ENCODE measurements around the gene INPP5E.

Gene INPP5E

DNA sequence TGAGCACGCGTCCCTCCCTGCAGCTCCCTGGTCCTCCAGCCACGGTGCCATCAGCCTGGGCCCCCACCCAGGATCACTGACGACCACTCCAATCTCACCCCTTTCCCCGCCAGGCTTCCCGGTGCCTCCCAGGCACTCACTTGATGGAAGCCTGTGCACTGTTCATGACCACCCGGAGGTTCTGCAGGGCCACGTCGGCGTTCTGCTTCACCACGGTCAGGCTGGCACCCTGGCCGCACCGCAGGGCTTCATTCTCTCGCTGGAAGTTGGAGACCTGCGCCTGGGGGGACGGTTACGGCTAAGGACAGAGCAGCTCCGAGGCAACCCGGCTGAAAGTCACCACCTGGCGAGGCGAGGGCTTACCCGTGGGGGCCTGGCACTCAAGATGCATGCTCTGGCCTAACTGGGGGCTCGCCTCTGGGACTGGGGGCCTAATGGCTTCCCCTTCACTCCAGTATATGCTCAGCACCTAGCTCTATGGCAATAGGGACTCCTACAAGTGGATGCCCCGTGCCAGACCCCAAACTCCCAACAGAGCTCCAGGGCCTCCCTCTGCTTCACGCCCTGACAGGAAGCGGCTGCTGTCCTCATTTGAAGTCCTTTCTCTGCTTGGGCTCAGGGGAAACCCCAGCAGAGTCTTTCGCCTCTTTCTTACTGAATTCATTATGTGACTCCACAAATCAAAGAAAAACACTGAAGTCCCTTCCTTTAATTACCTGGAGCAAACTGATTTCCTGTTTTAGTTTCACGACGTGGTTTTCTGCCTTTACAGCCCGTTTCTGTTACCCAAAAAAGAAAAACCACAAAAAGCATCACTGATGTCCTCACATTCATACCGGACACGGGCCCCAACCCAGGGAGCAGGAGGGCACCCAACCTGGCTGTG lies 35.5 kb downstream of the INPP5E start:
- DNase-seq = no peak

DNA sequence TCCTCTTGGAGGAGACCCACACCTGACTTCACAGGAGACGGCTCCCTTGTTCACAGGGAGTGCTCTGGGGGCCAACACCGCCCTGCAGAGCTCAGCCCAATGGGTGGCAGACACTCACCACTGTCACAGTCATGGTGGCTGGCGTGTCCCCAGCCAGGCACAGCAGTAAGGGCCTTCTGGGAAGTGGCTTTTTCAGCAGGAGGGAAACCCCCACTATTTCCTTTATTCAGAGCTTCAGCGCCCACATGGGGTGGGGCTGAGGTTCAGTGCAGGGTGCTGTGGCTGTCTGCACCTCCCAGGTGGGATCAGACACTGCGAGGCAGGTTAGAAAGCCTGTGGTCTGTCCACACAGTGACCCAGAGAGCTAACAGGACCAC lies 36.1 kb downstream of the INPP5E start:
- DNase-seq = no peak

DNA sequence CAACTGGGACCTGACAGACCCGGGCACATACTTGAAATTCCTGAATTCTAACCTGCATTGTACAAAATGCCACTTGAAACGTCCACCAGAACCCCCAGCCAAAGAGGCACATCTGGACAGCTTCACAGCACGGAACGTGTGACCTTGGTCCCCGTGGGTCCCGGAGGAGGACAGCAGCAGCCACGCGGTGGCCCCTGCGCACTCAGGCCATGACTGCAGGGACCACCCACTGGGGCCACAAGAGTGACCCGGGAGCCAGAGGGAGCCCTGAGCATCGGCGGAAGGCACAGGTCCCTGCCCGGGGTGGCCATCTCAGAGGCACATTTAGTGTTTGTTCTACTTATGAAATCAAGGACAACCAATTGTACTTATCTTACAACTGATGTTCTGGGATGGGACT lies 37.6 kb downstream of the INPP5E start:
- no peak for DNase-seq

DNA sequence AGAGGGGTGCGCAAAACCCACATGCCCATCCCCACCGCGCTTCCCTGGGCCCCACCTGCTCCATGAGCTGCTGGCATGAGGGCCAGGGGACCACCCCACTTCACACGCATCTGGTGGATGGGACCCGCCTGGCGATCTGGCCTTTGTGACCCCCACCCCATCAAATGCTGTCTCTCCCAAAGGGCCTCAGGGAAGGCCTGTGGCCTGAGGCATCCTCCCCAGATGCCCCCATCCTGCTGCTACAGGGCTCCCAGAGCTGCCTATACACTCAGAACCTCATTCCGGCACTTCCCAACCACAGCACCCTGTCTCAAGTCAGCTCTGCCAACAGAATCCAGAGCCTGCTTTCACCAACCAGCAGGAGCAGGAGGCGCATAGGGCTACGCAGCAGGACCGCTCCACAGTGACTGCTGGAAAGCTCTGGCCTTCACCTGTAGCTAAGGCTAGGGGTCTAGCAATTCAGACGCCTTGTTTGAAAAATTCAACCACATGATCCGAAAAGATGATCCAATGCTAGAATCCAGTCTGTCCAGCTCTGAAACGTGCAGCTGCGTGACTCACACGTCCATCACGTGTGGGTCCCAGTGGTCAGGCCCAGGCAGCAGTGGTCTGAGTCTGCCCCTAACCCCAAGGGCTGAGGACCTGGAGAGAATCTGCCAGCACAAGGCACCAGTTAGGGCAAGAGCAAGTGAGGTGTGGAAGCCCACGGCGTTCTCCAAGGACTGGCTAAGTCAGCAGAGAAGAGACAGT lies 38.3 kb downstream of the INPP5E start:
- DNase-seq = no peak

DNA sequence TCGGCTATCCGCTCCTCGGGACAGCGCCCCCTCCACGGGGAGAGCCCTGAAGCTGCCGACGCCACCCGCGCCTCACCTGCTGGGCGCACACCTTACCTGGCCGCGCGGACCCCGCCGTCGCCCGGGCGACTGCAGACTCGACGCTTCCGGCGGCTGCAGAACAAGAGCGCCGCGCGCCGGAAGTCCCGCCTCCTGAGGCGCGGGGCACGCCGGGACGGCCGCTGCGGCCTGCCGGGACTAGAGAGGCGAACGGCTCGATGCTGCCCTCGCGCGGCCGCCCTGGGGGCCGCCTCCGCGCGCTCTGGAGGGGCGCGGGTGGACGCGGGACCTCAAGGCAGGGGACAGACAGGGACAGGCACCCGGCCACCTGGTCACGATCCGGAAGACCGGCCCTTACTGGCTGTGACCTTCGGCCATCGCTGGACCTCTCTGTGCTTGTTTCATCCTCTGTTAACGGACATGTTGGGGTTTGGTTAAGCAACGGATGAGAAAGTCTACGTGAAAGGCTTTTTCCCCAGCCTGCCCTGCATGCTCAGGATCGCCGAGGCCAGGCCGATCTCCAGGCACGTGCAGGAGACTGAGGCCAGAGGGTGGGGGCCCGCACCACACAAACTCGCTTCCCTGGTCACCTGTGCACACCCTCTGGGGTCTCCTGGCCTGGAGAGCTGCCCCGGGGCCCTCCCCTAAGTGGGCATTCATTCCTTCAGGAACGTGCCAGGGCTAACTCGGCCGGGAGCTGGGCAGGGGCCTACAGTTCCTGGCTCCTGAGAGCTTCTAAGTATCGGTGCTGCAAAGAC lies 39.4 kb downstream of the INPP5E start, which contains the start of gene SNAPC4:
TSS of gene SNAPC4 (minus strand) at position 133 of the 797 bp plus-strand sequence. CDS start 1,742 bp downstream, outside the sequence.
- DNase-seq = peak; percentile 81

DNA sequence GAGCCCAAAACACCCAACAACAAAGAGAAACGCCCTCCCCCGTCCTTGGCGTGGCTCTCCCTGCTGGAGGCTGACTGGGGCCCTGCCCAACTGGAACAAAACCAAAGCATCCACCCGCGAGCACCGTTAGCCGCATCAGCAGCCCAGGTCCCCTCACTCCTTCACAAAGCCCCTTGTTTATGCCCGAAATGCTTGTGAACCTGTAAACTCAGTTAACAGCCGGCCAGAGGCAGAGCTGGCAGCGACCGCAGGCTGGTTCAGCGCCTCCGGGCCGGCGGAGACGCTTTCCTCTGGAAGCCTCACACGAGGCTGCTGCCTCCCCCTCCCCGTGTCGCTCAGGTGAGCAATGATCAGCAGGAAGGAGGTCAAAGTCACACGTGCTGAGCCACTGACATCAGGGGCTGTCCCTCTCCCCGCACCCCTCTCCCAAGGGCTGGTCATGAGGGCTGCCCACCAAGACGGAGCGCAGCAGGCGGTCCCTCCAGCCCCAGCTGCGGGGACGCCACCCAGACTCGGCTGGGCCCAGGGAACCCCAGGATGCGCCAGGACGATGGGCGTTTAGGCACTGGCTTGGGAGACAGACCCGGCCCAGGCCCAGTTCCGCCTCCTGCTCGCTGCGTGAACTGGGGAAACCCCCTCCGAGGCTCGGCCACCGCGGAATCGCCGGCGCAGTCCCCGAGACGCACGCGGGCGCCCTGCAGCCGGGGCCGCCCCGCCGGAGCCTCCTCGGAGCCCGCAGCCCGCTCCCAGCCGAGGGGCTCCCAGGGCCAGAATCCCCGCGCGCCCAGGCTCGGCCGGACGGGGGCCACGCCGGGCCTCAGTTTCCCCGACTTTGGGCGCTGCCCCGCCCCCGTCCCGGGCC lies 40.2 kb downstream of the INPP5E start:
- no peak for DNase-seq

DNA sequence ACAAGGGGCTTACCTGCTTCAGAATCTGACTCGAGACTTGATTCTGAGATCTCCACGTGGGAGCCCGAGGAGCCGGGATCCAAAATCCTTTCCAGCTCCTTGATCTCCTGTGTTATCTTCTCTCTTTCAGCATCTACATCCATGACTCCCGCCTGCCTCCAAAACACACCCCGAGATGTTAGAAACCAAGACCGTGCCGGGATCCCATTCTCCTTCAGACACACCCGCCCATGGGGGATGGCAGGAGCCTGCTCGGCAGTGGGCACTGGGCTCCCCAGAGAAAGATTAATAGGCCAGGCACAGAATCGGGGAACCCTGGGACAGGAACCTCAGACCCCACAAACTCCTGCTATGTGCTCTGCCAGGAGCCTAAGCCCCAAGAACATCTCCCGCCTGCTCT lies 41.4 kb downstream of the INPP5E start:
- DNase-seq = no peak

DNA sequence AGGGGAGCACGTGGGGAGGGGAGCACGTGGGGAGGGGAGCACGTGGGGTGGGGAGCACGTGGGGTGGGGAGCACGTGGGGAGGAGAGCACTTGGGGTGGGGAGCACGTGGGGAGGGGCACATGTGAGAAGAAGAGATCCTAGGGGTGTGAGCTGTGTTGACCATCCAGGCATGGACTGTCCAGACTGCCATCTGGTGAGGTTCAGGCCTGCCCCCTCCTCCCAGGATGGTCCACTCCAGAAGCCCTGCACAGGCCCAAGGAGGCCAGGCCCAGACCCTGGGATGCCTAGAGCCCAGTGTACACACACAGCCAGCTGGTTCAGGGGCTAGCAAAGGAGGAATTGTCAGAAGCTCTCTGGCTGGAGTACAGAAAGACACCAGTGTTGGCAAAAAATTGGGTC lies 42.0 kb downstream of the INPP5E start:
- DNase-seq = no peak

DNA sequence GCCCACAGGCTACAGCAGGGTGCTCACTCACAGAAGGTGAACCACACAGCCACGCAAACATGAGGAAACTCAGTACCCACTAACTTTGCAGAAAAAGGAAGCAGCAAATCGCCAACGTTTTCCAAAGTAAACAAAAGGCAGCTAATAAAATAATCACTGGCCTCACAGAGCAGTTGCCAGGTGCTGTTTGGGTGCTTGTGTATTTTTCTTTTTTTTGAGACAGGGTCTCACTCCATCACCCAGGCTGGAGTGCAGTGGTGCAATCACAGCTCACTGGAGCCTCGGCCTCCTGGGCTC lies 43.5 kb downstream of the INPP5E start:
- DNase-seq = no peak

DNA sequence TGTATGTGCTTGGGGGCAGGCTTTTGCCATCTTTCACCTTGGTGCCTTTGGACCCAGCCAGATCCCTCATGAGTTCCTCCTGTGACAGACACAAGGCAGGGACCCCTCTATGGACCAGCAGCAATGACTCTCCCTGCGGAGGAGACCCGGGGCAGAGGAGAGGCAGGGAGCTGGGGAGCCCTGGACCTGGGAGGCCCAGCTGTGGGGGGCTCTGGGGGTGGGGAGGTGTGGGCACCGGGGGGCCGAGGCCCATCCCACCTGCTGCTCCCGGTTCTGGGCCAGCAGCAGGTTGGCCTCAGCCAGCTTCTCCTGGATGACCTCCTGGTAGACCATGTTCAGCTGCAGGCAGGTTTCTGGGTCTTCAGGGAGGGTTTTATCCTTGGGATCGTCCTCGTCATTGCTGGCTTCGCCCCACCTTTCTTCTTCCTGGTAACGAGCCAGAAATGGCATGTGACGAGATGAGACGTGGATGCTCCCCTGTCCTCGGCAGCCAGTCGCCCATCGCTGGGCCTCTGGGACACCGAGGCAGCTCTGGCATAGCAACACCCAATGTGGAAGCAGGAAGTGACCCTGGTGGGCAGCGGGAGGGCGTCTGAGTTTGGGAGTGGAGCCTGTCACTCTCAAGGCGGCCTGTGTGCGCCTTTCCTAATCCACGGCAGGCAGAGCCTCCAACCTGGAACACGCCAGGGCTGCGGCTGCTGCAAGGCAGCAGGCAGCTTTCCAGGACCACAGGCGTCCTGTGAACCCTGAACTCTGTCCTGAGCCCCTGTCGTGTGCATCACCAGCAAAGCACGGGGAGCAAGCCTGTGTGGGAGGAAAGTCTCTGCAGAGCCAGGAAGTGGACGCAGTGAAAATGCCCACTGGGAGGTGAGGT lies 44.1 kb downstream of the INPP5E start:
- no peak for DNase-seq

DNA sequence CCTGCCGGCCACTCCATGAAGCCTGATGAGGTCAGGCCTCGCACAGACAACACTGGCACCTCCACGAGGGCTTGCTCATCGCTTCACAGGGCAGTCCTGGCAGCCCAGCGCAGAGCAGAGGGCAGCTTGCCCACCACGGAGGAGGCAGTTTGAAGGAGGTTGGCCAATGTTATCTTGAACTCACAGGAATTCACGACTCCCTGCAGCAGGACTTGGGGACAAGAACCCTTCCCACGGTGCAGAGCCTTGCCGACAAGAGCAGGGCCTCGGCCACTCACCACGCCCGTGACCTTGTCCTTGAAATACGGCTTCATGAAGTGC lies 44.7 kb downstream of the INPP5E start:
- no peak for DNase-seq

DNA sequence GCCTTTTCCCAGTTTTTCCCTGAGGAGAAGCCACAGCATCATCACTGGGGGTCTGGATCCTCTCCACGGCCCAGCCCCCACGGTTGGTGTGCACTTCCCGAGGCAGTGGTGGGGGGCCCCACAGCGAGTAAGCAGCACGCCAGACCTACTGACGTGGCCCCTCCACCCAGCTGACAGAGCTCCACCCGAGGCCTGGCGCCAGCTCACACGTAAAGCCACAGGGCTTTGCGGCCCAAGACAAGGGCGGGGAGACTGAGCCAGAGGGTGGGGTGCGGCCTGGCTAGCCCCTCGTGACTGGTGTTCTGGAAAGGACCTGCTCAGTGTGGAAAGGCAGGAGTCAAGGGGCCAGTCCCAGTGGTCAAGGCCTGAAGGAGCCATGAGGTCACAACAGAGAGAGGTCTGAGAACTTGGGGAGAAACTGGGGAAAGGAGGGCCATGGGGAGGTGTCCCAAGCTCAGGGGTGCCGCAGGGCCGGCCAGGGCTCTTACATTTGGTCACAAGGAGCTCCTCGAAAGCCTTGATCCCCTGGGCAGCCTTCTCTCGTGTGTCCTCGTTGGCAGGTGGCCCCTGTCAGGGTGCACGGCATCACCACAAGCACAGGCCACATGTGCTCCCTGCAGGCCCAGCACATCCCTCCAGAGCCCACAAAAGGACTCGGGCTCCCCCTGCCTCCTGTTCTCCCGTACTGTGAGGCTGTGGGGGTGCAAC lies 45.2 kb downstream of the INPP5E start:
- DNase-seq = no peak

DNA sequence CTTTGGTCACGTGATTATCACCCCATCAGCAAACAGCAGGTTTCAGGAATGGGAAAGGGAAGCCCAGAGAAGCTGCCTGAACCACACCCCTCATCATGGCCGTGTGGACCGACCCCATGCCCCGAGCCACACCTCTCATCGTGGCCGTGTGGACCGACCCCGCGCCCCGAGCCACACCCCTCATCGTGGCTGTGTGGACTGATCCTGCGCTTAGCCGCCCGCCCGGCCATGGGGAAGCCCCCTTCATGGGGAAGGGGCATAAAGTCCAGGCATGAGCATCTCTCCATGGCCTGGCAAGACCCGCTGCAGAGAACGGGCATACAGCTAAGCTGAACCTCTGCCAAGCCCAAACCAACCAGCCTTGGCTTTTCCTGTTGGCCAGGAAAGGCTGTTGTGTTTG lies 46.1 kb downstream of the INPP5E start:
- no peak for DNase-seq

DNA sequence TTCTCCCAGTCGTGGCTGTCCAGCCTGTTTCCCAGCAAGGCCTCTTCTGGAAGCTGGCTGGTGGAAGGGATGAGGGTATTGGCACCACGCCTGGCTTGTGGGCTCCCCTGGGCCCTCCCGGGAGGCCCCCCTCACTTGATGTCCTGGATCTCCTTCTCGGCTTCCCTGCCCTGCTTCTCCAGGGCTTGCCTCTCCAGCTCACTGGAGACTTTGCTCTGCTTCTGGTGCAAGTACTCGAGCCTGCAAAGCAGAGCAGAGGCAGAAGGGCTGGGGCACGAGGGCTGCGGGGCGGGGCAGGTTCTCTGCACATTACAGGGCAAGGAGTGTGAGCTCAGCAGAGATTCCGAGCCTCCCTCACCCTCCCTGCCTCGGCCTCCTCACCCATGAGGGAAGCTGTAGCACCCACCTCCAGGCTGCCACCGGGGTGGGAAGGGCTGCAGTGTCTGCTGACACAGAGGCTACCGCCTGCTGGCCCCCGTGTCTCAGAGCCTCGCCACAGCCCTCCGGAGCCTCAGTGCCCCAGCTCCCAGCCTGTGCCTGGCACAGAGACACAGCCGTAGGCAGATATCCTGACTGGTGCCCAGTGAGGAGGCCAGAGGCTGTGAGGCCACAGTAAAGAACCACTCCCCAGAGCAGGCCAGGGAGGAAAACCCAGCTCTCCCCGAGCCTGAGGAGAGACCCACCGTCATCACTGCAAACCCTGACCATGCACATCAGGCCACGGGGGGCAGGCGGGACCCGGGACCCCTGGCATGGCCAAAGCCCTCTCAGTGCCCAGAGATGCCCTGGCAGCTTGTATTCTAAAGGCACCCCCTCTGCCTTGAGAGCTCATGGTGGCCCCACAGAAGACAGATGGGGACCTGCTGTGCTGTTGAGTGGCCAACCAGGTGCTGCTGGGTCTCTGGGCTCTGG lies 46.9 kb downstream of the INPP5E start:
- DNase-seq = no peak

DNA sequence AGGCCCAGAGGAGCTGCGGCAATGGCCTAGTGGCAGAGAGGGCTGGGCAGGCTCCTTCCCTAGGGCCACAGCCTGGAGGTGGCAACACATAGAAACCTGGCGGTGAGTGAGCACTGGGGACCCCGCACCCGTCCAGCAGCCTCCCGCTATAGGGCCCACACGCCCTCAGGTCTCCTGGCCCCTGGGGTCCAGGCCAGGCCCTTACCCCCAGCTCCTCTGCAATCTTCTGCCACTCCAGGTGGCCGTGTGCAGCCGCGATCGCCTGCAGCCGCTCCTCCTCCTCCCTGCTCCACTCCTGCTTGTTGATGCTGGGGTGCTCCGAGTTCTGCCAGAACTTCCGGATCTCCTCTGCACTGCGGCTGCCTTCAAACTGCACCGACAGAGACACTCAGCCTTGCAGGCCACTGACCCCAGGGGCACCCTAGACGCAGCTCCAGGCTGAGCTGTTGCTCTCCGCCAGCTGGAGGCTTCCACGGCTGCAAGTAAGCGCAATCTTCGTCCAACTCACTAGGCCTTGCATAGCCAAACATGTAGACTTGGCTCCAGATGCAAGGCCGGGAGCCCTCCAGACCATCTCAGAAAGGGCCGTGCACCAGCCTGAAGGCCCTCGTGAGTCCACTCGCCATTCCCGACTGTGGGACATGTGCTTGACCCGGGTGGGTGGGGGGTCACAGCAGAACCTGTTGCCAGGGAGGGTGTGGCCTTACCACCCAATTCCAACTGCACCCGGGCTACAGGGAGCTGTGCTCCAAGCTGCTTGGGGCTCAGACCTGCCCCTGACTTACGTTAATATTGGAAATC lies 47.7 kb downstream of the INPP5E start:
- no peak for DNase-seq

DNA sequence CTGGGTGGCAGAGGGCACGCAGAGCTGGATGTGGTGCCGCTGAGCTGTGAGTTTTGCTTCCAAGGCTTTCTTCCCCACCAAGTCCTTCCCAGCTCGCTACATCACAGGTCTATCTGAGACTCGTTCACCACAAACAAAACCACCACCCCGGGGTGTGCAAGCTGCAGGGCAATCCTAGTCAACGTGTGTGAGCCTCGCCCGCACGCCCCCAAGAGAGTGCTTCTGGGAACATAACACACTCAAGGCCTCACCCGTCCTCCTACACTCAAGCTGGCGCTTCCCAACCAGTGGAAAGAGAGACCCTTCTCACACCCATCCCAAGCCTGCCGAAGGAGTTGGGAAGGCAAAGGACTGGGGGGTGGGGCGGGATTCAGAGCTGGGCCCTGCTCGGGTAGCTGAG lies 50.2 kb downstream of the INPP5E start:
- DNase-seq = no peak

DNA sequence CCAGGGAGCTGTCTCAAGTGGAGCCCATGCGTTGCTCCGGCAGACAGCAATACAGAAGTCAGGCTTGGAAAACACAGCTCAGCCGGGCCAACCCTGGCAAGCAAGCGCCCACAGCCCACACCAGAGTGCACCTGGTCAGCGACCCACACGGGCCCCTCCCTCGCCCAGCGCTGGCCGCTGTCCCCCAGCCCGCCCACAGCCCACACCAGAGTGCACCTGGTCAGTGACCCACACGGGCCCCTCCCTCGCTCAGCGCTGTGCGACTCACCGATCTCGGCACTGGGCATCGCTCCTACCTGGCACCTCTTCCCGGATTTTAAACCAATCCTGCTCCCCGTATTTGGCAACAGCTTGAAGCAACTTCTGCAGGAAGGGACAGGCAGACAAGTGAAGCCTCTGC lies 52.4 kb downstream of the INPP5E start:
- no peak for DNase-seq

DNA sequence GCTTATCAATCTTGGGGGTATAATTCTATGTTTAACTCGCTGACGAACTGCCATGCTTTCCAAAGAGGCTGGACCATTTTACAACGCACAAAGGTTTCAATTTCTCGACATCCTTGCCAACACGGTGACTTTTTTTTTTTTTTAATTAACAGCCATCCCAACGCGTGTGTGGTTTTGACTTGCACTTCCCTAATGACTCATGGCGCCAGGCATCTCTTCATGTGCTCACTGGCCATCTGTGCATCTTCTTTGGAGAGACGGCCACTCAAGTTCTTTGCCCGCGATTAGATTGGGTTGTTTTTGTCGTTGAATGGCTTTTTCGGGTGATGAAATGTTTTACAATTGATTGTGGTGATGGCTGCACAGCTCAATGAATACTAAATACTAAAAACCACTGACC lies 53.6 kb downstream of the INPP5E start:
- DNase-seq = no peak

DNA sequence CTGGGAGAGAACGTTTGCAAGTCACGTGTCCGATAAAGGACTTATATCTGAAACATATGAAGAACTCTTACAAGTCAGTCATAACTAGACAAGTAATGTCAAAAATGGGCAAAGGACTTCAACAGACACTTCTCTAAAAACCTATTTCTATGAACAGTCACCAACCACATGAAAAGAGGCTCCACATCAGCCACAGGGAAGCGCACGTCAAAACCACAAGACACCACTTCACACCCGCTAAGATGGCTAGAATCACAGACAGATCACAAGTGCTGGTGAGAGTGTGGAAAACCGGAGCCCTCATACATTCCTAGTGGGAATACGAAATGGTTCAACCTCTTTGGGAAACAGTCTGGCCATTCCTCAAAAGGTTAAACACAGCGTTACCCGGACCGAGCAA lies 54.6 kb downstream of the INPP5E start:
- no peak for DNase-seq

Measured in NCI-H1092 (cell line).